Heart right ventricle (tissue), 16 donors: Measurements from ENCODE around the gene SELENOV. TPM values are rescaled to one million over a fixed set of nuclear protein-coding genes. Genes with fewer than 3 reads are reported as not detected.

Source experiments
- ATAC-seq, 8 donors: fragments of 200-7000 bp; cut with Tn5 transposase; one replicate each; pipeline ENCODE4 v1.9.1; 2020; ENCODE audit warnings: mild to moderate bottlenecking in 8 of 8, moderate library complexity in 8 of 8, moderate number of reproducible peaks in 1 of 8
- DNase-seq, 2 donors: peaks; one replicate each; pipeline ENCODE4 v3.0.0-alpha.2; 2020
- H3K27ac ChIP-seq, 10 donors: fragments of 200-600 bp; sonication (generic) in 2 of 10; one replicate each; pipeline versions ENCODE4 v1.5.0 to v1.8.0; 2020 to 2022; ENCODE audit warnings: mild to moderate bottlenecking in 3 of 10
- H3K27me3 ChIP-seq, 7 donors: fragments of 200-600 bp; one replicate each; pipeline ENCODE4 v1.8.0; 2021 to 2022; ENCODE audit warnings: mild to moderate bottlenecking in 2 of 7
- H3K36me3 ChIP-seq, 9 donors: fragments of 200-600 bp; sonication (generic) in 1 of 9; one replicate each; pipeline versions ENCODE4 v1.5.0 to v1.8.0; 2020 to 2022; ENCODE audit warnings: mild to moderate bottlenecking in 2 of 9
- H3K4me1 ChIP-seq, 9 donors: fragments of 200-600 bp; sonication (generic) in 1 of 9; one replicate each; pipeline versions ENCODE4 v1.5.0 to v1.8.0; 2020 to 2022; ENCODE audit warnings: mild to moderate bottlenecking in 4 of 9
- H3K4me3 ChIP-seq, 10 donors: fragments of 200-600 bp; sonication (generic) in 2 of 10; one replicate each; pipeline versions ENCODE4 v1.5.0 to v1.8.0; 2020 to 2022; ENCODE audit warnings: mild to moderate bottlenecking in 7 of 10, moderate library complexity in 2 of 10
- H3K9me3 ChIP-seq, 11 donors: fragments of 200-600 bp in 10 of 11; sonication (generic) in 2 of 11; one replicate each; pipeline versions ENCODE4 v1.5.0 to v1.8.0; 2013 to 2022; ENCODE audit warnings: mild to moderate bottlenecking in 2 of 11, control low read depth in 1 of 11, moderate library complexity in 1 of 11
- CTCF ChIP-seq, 9 donors: fragments of 200-600 bp; sonication (generic) in 2 of 9; IDR thresholded peaks; one replicate each; pipeline versions ENCODE4 v1.5.0 to v1.8.0; 2021 to 2022; ENCODE audit warnings: antibody characterized with exemption in 9 of 9, mild to moderate bottlenecking in 5 of 9, moderate library complexity in 1 of 9
- WGBS, 2 donors: extraction: QIAGEN DNeasy Blood & Tissue Kit; methylation state at CpG; one replicate each; pipeline ENCODE4 v1.1.7; 2013; ENCODE audit warnings: inconsistent platforms in 1 of 2; 5-methylcytosine and 5-hydroxymethylcytosine counted together
- intact Hi-C, 10 donors: fragments of 100-400 bp; cut with DNase I; formaldehyde crosslinking; loops; one replicate each; pipeline versions ENCODE4 v1.11.1 to v1.14.2; 2022
- polyA plus RNA-seq, 2 donors: library from polyadenylated mRNA; stranded (reverse); fragments of 200-250 nt; gene quantifications; one replicate each; pipeline ENCODE4 v1.2.3, GENCODE V29; 2013
- total RNA-seq, 10 donors: library from RNA; stranded (reverse); fragmentation: NEBNext Ultra II Directional in 3 of 10; extraction: Animal tissue kit (Norgen Biotek cat#: 25700) in 3 of 10; gene quantifications; one replicate each; pipeline versions ENCODE4 v1.2.1 to v1.2.4, GENCODE V29; 2021 to 2023
- donor health status: Arrhythmogenic right ventricular cardiomyopathy.
- donor health status: ischemic (EF 13 %, LVEDD 7.1; RV severe dilation, severe dysfunction).
- donor health status: healthy with polysubstance abuse.
- donor health status: DM: no; HTN: yes; CAD: no.
- donor health status: DM: no; HTN: no; CAD: no.
- donor health status: ischemic (EF 25% LVEDD 6.9; RV normal size, moderate dysfunction).
- donor health status: ischemic (EF 25% LVEDD 5.7; RV mildly dilated, moderate dysfunction).
- donor health status: healthy.
- donor health status: DM: yes; HTN: yes; CAD: no.
- donor health status: Ischemic cardiomyopathy.
- donor health status: ischemic (EF 35%, LVEDD 5.7; RV mildly dilated, moderate dysfunction).
- donor health status: nonischemic (EF 11% LVEDD 7.7; RV severe dilation, severe dysfunction).
- donor health status: DM: yes; HTN: yes; CAD: no.
- donor health status: PGD.
- donor health status: ischemic (EF 29% LVEDD 5.4; RV normal size, mild dysfunction).
- donor health status: nonischemic (EF 23%, LVEDD 6.1; RV moderate dilation, normal function).

The SELENOV gene
- total and polyA plus RNA-seq, 12 donors, result not detected

GRCh38 chr19:39518975-39519374 lies 4.0 kb downstream of the SELENOV start:
- no peak overlapping the region for H3K27ac ChIP-seq
- ATAC-seq, result no peak
- peaks cover 5 to 16% (median 13%) of the 10 kb centered on the region in 9 donors for H3K4me1 ChIP-seq
- H3K9me3 ChIP-seq, result no peaks in the 10 kb centered on the region
- WGBS, 2 donors, result 67 to 73% methylated on average over 9 of the region's 9 CpGs
- no peaks in the 10 kb centered on the region for H3K36me3 ChIP-seq
- TF ChIP-seq CTCF (IDR thresholded peaks at IDR 0.05), result no peak
- H3K27me3 ChIP-seq, result peaks cover 22 to 46% (median 37%) of the 10 kb centered on the region in 7 donors
- intact Hi-C loops, result no loop called here
- DNase-seq, result no peak
- no peak overlapping the region for H3K4me3 ChIP-seq

GRCh38 chr19:39520541-39521484 lies 5.9 kb downstream of the SELENOV start:
- 87 to 88% methylated on average over 8 of the region's 8 CpGs for WGBS, 2 donors
- Histone ChIP-seq H3K27ac (no peak overlapping the region), H3K4me1 (peaks cover 0 to 3% (median 1%) of the 10 kb centered on the region in 9 donors), H3K4me3 (no peak overlapping the region), H3K9me3 (no peaks in the 10 kb centered on the region), H3K36me3 (peaks cover 0 to 9% (median 0%) of the 10 kb centered on the region in 9 donors), H3K27me3 (peaks cover 4 to 27% (median 19%) of the 10 kb centered on the region in 7 donors)
- no peak for ATAC-seq
- DNase-seq, result no peak
- no peak for TF ChIP-seq CTCF (IDR thresholded peaks at IDR 0.05)
- intact Hi-C loops, result no loop called here

- Histone ChIP-seq H3K36me3 (peaks cover 0 to 9% (median 0%) of the 10 kb centered on the region in 9 donors), H3K4me3 (no peak overlapping the region), H3K27ac (no peak overlapping the region), H3K4me1 (no peaks in the 10 kb centered on the region), H3K9me3 (no peaks in the 10 kb centered on the region), H3K27me3 (no peaks in the 10 kb centered on the region)
- ATAC-seq, result no peak
- 85 to 87% methylated on average over 8 of the region's 8 CpGs for WGBS, 2 donors
- DNase-seq, result no peak
- no peak for TF ChIP-seq CTCF (IDR thresholded peaks at IDR 0.05)
- intact Hi-C loops, result no loop called here
Measured at GRCh38 chr19:39524495-39524894, 9.6 kb downstream of the SELENOV start.

GRCh38 chr19:39525205-39525604 lies 10.3 kb downstream of the SELENOV start:
- Histone ChIP-seq H3K4me3 (no peak overlapping the region), H3K27me3 (no peaks in the 10 kb centered on the region), H3K4me1 (peaks cover 0 to 3% (median 0%) of the 10 kb centered on the region in 9 donors), H3K27ac (no peak overlapping the region), H3K36me3 (peaks cover 0 to 9% (median 0%) of the 10 kb centered on the region in 9 donors), H3K9me3 (no peaks in the 10 kb centered on the region)
- WGBS, 2 donors, result 96% methylated on average over 3 of the region's 3 CpGs
- DNase-seq (no peak), ATAC-seq (no peak)
- TF ChIP-seq CTCF (IDR thresholded peaks at IDR 0.05), result no peak
- intact Hi-C loops, result no loop called here
